ENCODE measurements around the gene PGD.
"Not testable (repeated sequence)": the region's sequence is repeated elsewhere in the genome, so short reads cannot be mapped to it uniquely, and the experiment has no call there.

Gene PGD

GRCh38 chr1:10456048-10456447 is 57.2 kb downstream of the PGD start:
- no peak for DNase-seq (ENCODE audit: low read depth)
- TF ChIP-seq CTCF (conservative IDR thresholded peaks at IDR 0.05; ENCODE audit: control insufficient read depth, insufficient read depth, low read depth, low read length): no peak
- H3K4me3 ChIP-seq (ENCODE audit: control insufficient read depth, low read depth, low read length): no peak overlapping the region

- H3K4me3 ChIP-seq (ENCODE audit: control insufficient read depth, low read depth, low read length): no peak overlapping the region
- DNase-seq (ENCODE audit: low read depth): no peak
- TF ChIP-seq CTCF (conservative IDR thresholded peaks at IDR 0.05; ENCODE audit: control insufficient read depth, insufficient read depth, low read depth, low read length): no peak
Observed at GRCh38 chr1:10456661-10457060, 57.8 kb downstream of the PGD start.

GRCh38 chr1:10457462-10457861 is 58.6 kb downstream of the PGD start:
- not testable (repeated sequence) for DNase-seq (ENCODE audit: low read depth); H3K4me3 ChIP-seq (ENCODE audit: control insufficient read depth, low read depth, low read length)

GRCh38 chr1:10457875-10458274 is 59.0 kb downstream of the PGD start:
- no peak overlapping the region for H3K4me3 ChIP-seq (ENCODE audit: control insufficient read depth, low read depth, low read length)
- no peak for TF ChIP-seq CTCF (conservative IDR thresholded peaks at IDR 0.05; ENCODE audit: control insufficient read depth, insufficient read depth, low read depth, low read length)
- no peak for DNase-seq (ENCODE audit: low read depth)

GRCh38 chr1:10459184-10459583 is 60.3 kb downstream of the PGD start:
- peak; percentile 79 for DNase-seq (ENCODE audit: low read depth)
- TF ChIP-seq CTCF (conservative IDR thresholded peaks at IDR 0.05; ENCODE audit: control insufficient read depth, insufficient read depth, low read depth, low read length): no peak
- no peak overlapping the region for H3K4me3 ChIP-seq (ENCODE audit: control insufficient read depth, low read depth, low read length)

- no peak for DNase-seq (ENCODE audit: low read depth)
- H3K4me3 ChIP-seq (ENCODE audit: control insufficient read depth, low read depth, low read length): no peak overlapping the region
- TF ChIP-seq CTCF (conservative IDR thresholded peaks at IDR 0.05; ENCODE audit: control insufficient read depth, insufficient read depth, low read depth, low read length): no peak
Observed at GRCh38 chr1:10467078-10467477, 68.2 kb downstream of the PGD start.

GRCh38 chr1:10470043-10470442 is 71.2 kb downstream of the PGD start:
- TF ChIP-seq CTCF (conservative IDR thresholded peaks at IDR 0.05; ENCODE audit: control insufficient read depth, insufficient read depth, low read depth, low read length): no peak
- DNase-seq (ENCODE audit: low read depth): no peak
- H3K4me3 ChIP-seq (ENCODE audit: control insufficient read depth, low read depth, low read length): no peak overlapping the region
